GM10266 (cell line): ENCODE results near the gene RAPGEF4.

Source experiments
- DNase-seq: peaks from one replicate; pipeline ENCODE4 v3.0.0; 2012; ENCODE audit errors: extremely low spot score
- TF ChIP-seq, protein P1 (sequence below): IDR thresholded peaks from 2 replicates; pipeline ENCODE4 v1.5.1; 2012; ENCODE audit warnings: mild to moderate bottlenecking, low read depth; ENCODE audit not compliant: control insufficient read depth, insufficient read depth; ENCODE audit errors: missing control alignments

RAPGEF4 gene

DNA sequence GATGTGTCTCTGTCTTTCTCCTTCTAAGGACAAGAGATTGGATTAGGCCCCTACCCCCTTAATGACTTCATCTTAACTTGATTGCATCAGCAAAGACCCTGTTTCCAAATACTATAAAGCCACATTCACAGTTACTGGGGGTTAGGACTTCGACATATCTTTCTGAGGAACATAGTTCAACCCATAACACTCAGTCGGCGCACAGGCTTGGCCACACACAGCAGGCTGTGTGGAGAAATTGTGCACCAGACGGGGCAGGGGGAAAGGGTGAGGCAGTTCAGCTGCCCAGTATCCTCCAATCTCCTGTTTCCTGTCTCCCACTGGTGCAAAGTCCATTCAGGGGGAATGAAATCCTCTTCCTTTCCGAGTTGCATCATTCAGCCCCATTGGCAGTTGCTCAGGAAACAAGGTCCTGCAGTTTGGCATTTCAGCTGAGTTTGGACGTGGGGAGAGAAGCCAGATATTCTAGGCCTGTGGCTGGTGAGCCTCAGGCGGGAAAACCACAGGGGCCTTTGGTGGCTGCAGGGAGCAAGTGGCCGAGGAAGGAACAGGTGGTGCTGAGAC lies 9.4 kb upstream of the RAPGEF4 start:
- no peak for DNase-seq
- TF ChIP-seq, protein P1, sequence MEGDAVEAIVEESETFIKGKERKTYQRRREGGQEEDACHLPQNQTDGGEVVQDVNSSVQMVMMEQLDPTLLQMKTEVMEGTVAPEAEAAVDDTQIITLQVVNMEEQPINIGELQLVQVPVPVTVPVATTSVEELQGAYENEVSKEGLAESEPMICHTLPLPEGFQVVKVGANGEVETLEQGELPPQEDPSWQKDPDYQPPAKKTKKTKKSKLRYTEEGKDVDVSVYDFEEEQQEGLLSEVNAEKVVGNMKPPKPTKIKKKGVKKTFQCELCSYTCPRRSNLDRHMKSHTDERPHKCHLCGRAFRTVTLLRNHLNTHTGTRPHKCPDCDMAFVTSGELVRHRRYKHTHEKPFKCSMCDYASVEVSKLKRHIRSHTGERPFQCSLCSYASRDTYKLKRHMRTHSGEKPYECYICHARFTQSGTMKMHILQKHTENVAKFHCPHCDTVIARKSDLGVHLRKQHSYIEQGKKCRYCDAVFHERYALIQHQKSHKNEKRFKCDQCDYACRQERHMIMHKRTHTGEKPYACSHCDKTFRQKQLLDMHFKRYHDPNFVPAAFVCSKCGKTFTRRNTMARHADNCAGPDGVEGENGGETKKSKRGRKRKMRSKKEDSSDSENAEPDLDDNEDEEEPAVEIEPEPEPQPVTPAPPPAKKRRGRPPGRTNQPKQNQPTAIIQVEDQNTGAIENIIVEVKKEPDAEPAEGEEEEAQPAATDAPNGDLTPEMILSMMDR: no peak

DNA sequence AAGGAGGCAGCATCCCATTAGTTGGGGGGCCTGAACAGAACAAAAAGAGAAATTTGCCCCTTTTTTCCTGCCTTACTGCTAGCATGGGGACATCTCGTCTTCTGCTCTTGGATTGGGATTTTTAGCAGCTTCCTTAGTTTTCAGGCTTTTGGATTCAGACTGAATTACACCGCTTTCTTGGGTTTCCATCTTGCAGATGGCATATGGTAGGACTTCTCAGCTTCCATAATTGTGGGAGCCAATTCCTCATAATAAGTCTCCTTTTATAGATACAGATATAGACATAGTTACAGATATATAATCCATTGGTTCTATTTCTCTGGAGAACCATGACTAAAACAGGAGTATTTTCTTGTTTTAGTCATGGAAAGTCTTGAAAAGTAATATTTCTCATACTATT lies 5.2 kb upstream of the RAPGEF4 start:
- TF ChIP-seq, protein P1: no peak
- no peak for DNase-seq

DNA sequence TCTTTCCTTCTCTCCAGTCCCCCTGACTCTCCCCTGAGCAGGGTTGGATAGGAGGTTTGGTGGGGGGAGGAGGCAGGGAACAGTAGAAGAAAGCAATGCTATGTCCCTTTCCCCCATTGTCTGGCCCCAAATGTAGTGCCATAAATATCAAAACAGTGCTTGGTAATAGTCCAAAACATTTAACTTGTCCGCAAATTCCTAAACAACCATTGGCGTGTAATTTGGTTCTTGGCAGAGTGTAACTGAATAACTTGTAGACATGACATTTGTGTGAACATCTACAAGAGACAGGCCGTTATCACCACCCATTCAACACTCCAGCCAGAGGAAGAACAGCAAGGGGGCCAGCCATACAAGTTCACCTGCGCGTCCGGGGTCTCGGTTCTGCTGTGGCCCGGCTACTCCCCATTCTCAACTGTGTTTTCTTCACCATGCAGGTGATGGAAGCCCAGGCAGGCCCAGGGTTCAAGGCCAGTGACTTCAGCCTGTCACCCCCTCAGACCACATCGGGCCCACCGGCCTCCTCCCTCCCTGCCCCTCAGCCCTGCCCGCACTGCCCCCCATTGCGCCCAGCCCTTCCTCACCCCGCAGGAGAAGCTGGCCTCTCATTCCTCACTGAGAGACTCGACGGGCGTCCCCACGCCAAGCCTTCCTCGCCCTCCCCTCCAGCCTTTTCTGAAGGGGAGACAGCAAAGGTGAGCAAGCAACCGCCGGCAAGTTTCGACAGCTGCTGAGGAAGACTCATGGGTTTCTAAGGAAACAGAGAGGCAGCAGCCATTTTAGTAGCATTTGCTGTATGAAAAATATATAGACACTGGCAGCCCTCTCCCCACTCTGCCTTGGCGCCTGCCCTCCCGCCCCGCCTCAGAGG lies 699 bp upstream of the RAPGEF4 start:
- peak; percentile 32 for DNase-seq
- TF ChIP-seq, protein P1: no peak

DNA sequence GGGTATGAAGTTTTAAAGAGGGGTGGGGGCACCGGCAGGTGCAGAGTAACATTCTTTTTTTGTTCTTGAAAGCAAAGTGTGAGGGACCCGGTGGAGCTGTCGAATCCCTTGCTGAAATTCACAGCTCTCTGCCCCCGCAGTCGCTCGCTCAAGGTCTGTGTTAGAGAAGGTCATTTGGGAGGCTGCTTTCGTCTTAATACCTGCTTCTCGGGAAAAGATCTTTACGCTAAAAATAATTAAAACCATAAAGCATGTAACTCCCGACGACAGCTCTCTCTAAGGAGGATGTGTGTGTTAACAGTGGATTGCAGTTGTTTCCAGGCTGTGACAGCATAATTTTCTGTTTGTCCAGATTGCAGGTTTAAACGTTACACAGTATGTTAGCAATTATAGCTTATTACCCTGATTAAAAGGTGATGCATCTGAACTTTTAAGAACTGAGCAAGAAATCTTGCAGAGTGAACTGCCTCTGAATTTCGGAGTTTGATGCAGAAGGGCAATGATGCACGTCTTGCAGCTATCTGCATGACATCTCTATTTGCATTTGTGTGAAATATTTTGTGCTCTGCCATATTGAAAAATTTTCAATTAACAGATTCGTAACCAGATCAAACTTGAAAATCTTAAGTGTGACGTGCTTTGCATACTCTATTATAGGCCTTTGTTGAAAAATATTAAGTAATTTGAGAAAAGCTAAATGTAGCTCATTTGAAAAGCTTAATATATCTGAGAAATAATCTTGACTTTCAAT lies 954 bp downstream of the RAPGEF4 start:
- TF ChIP-seq, protein P1: no peak
- DNase-seq: no peak

GRCh38 chr2:172739661-172740266 lies 4.1 kb downstream of the RAPGEF4 start:
- TF ChIP-seq, protein P1: no peak
- no peak for DNase-seq

DNA sequence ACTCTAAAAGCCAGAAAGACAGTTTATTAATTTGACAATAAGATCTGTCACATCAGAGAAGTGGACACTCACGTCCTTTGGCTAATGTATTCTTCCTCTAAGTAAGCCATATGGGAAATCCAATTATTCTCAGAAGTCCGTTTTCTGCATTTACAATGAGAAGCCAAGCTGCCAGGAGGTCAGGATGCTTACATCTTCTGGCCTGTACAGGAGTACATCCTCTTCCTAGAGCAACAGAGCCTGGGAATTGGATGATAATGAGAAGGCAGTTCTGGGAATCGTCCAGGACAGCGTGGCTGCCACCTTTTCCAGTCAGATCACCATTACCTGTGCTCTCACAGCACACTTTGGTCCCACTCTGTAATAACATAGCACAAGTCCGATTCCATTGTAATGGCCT lies 5.2 kb downstream of the RAPGEF4 start:
- DNase-seq: no peak
- TF ChIP-seq, protein P1: no peak
